ENCODE measurements around the gene VPS33A.

VPS33A gene

GRCh38 chr12:122250536-122250935 lies 15.8 kb downstream of the VPS33A start:
- no peak for DNase-seq (ENCODE audit: low read depth in 2 of 2)

GRCh38 chr12:122250047-122250446 lies 16.2 kb downstream of the VPS33A start:
- DNase-seq (ENCODE audit: low read depth in 2 of 2): no peak

- DNase-seq (ENCODE audit: low read depth in 2 of 2): no peak
Measured at GRCh38 chr12:122245553-122245952, 20.7 kb downstream of the VPS33A start.

GRCh38 chr12:122244565-122245371 lies 21.5 kb downstream of the VPS33A start:
- no peak for DNase-seq (ENCODE audit: low read depth in 2 of 2)

- DNase-seq (ENCODE audit: low read depth in 2 of 2): no peak
Measured at GRCh38 chr12:122243965-122244364, 22.3 kb downstream of the VPS33A start.

GRCh38 chr12:122238861-122239260 lies 27.4 kb downstream of the VPS33A start:
- no peak for DNase-seq (ENCODE audit: low read depth in 2 of 2)

- no peak for DNase-seq (ENCODE audit: low read depth in 2 of 2)
Measured at GRCh38 chr12:122235741-122236140, 30.6 kb downstream of the VPS33A start.

GRCh38 chr12:122232691-122233090 lies 33.6 kb downstream of the VPS33A start:
- no peak for DNase-seq (ENCODE audit: low read depth in 2 of 2)

GRCh38 chr12:122230798-122231197 lies 35.5 kb downstream of the VPS33A start:
- DNase-seq (ENCODE audit: low read depth in 2 of 2): no peak

GRCh38 chr12:122228092-122228491 lies 38.2 kb downstream of the VPS33A start:
- no peak for DNase-seq (ENCODE audit: low read depth in 2 of 2)

GRCh38 chr12:122227341-122227740 lies 39.0 kb downstream of the VPS33A start:
- DNase-seq (ENCODE audit: low read depth in 2 of 2): no peak

GRCh38 chr12:122226366-122227125 lies 39.7 kb downstream of the VPS33A start:
- no peak for DNase-seq (ENCODE audit: low read depth in 2 of 2)

GRCh38 chr12:122225683-122226365 lies 40.5 kb downstream of the VPS33A start, which contains the start of gene DIABLO:
Gene DIABLO (minus strand): TSS chr12:122226052. CDS start chr12:122226014, 38 bp downstream.
- DNase-seq (ENCODE audit: low read depth in 2 of 2): peak; percentile 99

GRCh38 chr12:122216445-122216844 lies 49.8 kb downstream of the VPS33A start:
- DNase-seq (ENCODE audit: low read depth in 2 of 2): no peak

- no peak for DNase-seq (ENCODE audit: low read depth in 2 of 2)
Measured at GRCh38 chr12:122215771-122216170, 50.5 kb downstream of the VPS33A start.

GRCh38 chr12:122208073-122208820 lies 58.0 kb downstream of the VPS33A start:
- no peak for DNase-seq (ENCODE audit: low read depth in 2 of 2)

GRCh38 chr12:122207391-122207790 lies 58.9 kb downstream of the VPS33A start:
- no peak for DNase-seq (ENCODE audit: low read depth in 2 of 2)

GRCh38 chr12:122206976-122207375 lies 59.3 kb downstream of the VPS33A start:
- DNase-seq (ENCODE audit: low read depth in 2 of 2): no peak

GRCh38 chr12:122206111-122206881 lies 60.0 kb downstream of the VPS33A start:
- DNase-seq (ENCODE audit: low read depth in 2 of 2): no peak

- DNase-seq (ENCODE audit: low read depth in 2 of 2): no peak
Measured at GRCh38 chr12:122205053-122205925, 61.0 kb downstream of the VPS33A start.

Data from activated CD4-positive, alpha-beta T cell treated with anti-CD3 and anti-CD28 coated beads for 24 hours (primary cell).